Transverse colon (tissue), 4 donors: ENCODE results near the gene GALNT17. TPM values are rescaled to one million over a fixed set of nuclear protein-coding genes. Genes with fewer than 3 reads are reported as not detected.

ENCODE experiments used
- DNase-seq: peaks from one replicate; pipeline ENCODE4 v3.0.0-alpha.2; 2019
- H3K27ac ChIP-seq, 4 donors: fragments of 200-600 bp; sonication (generic); 2 replicates each; pipeline ENCODE4 v1.5.1; 2016 to 2018; ENCODE audit warnings: inconsistent platforms in 4 of 4
- H3K27me3 ChIP-seq: fragments of 200-600 bp; sonication (generic); 2 replicates; pipeline ENCODE4 v1.5.1; 2017; ENCODE audit warnings: inconsistent platforms
- H3K36me3 ChIP-seq, 4 donors: fragments of 200-600 bp; sonication (generic); 2 replicates each; pipeline ENCODE4 v1.5.1; 2017 to 2019; ENCODE audit warnings: inconsistent platforms in 4 of 4
- H3K4me1 ChIP-seq, 4 donors: fragments of 200-600 bp; sonication (generic); 2 replicates each; pipeline ENCODE4 v1.5.1; 2017 to 2020; ENCODE audit warnings: inconsistent platforms in 4 of 4
- H3K4me3 ChIP-seq, 4 donors: fragments of 200-600 bp; sonication (generic); 1 replicate in 1 of 4; 2 replicates in 3 of 4; pipeline versions ENCODE4 v1.5.1 to v1.6.1; 2017 to 2019; ENCODE audit warnings: inconsistent platforms in 4 of 4
- H3K9me3 ChIP-seq, 2 donors: fragments of 200-600 bp; sonication (generic); 2 replicates each; pipeline ENCODE4 v1.5.1; 2017 to 2019; ENCODE audit warnings: inconsistent platforms in 2 of 2
- EP300 ChIP-seq: sonication (generic); formaldehyde crosslinking; IDR thresholded peaks from one replicate; pipeline ENCODE4 v1.6.1; 2017; ENCODE audit warnings: antibody characterized with exemption, low read depth
- POLR2A ChIP-seq: fragments of 450-650 bp; IDR thresholded peaks from one replicate; pipeline ENCODE4 v1.6.1; 2016; ENCODE audit warnings: antibody characterized with exemption, mild to moderate bottlenecking, moderate library complexity
- POLR2AphosphoS5 ChIP-seq, 3 donors: sonication (generic); formaldehyde crosslinking; IDR thresholded peaks; one replicate each; pipeline ENCODE4 v1.6.1; 2016; ENCODE audit warnings: antibody characterized with exemption in 3 of 3
- WGBS, 2 donors: methylation state at CpG; one replicate each; pipeline ENCODE4 v1.1.5; 2018; ENCODE audit warnings: low coverage in 1 of 2; 5-methylcytosine and 5-hydroxymethylcytosine counted together
- in situ Hi-C, 4 donors: fragments of 200-750 bp; cut with MboI; loops; one replicate each; pipeline versions ENCODE4 v1.15.0 to v1.15.1; 2017; ENCODE audit warnings: low sequenced_read_pairs in 3 of 4, low pct_ligation_motif_present in 1 of 4, low pct_unique_long_range_greater_than_20kb in 1 of 4
- intact Hi-C: fragments of 100-400 bp; cut with DNase I; formaldehyde crosslinking; loops from one replicate; pipeline ENCODE4 v1.15.1; 2023; ENCODE audit warnings: low total_unique reads
- total RNA-seq, 4 donors: library from RNA; depleted of rRNA; stranded (reverse); fragments of >200 nt; gene quantifications; one replicate each; pipeline ENCODE4 v1.1.0, GENCODE V29; 2016
- TF ChIP-seq, protein P1 (sequence below), 5 experiments: fragments of 200-600 bp in 3 of 5; fragments of 450-650 bp in 2 of 5; sonication (generic) in 3 of 5; IDR thresholded peaks; 1 replicate in 2 of 5; 2 replicates in 3 of 5; pipeline ENCODE4 v1.5.1; 2016 to 2017; ENCODE audit warnings: antibody characterized with exemption in 5 of 5, inconsistent platforms in 3 of 5, mild to moderate bottlenecking in 2 of 5, moderate library complexity in 1 of 5

GALNT17 gene
- total RNA-seq, 4 donors from 2014 or later = 2.6 to 6.6 (median 5.7) TPM

DNA sequence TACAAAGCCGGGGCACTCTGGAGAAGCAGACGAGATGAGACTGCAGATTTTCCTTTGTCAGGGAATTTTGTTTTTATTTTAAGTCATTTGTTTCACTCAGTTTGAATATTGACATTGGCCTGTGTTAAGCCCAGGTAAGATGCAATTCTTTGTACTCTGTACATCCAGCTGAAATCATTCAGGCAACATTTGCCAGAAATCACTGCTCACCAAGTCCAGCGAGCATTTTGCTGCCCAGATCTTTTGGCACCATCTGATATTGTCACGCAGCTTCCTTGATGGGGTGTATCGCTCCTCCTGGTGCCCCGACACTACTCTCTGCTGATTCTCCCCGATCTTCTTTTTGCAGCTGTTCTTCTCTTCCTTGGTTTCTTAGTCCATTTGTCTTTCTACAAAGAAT lies 261.7 kb downstream of the GALNT17 start:
- no peak for DNase-seq
- WGBS, 2 donors = 82 to 86% methylated on average over 7 of the region's 7 CpGs
- in situ Hi-C loops (no loop called here), intact Hi-C loops (no loop called here)
- H3K27ac ChIP-seq = no peak overlapping the region
- no peaks in the 10 kb centered on the region for H3K27me3 ChIP-seq
- H3K9me3 ChIP-seq = no peaks in the 10 kb centered on the region
- TF ChIP-seq POLR2A (no peak), EP300 (no peak), POLR2AphosphoS5 (IDR thresholded peaks at IDR 0.05) (no peak)
- TF ChIP-seq, protein P1, sequence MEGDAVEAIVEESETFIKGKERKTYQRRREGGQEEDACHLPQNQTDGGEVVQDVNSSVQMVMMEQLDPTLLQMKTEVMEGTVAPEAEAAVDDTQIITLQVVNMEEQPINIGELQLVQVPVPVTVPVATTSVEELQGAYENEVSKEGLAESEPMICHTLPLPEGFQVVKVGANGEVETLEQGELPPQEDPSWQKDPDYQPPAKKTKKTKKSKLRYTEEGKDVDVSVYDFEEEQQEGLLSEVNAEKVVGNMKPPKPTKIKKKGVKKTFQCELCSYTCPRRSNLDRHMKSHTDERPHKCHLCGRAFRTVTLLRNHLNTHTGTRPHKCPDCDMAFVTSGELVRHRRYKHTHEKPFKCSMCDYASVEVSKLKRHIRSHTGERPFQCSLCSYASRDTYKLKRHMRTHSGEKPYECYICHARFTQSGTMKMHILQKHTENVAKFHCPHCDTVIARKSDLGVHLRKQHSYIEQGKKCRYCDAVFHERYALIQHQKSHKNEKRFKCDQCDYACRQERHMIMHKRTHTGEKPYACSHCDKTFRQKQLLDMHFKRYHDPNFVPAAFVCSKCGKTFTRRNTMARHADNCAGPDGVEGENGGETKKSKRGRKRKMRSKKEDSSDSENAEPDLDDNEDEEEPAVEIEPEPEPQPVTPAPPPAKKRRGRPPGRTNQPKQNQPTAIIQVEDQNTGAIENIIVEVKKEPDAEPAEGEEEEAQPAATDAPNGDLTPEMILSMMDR (IDR thresholded peaks at IDR 0.05) = no peak
- no peaks in the 10 kb centered on the region for H3K36me3 ChIP-seq
- H3K4me1 ChIP-seq = no peaks in the 10 kb centered on the region
- H3K4me3 ChIP-seq = no peak overlapping the region

DNA sequence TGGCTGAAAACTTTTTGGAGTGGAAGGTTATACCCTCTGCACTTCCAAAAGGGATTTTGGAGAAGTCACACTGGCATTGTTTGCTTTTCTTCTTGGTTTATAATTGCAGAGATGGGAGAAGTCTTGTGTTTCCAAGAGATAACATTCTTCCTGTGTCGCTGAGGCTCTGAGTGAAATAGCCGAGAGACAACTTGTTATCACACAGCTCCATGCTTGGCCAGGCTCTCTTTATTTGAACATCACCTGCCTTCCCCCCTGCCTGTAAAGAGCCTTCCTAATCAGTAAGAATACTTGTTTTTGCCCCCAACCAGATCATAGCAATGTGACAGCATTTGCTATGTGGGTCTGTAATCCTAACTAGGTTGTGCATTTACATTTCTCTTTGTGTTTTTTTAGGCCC lies 270.7 kb downstream of the GALNT17 start:
- DNase-seq = no peak
- intact Hi-C loops = no loop called here
- Histone ChIP-seq H3K4me3 (no peak overlapping the region), H3K4me1 (no peaks in the 10 kb centered on the region), H3K9me3 (no peaks in the 10 kb centered on the region), H3K27me3 (no peaks in the 10 kb centered on the region), H3K36me3 (no peaks in the 10 kb centered on the region), H3K27ac (no peak overlapping the region)
- in situ Hi-C loops = no loop called here
- TF ChIP-seq, protein P1 (IDR thresholded peaks at IDR 0.05) = no peak
- TF ChIP-seq EP300 = no peak
- no peak for TF ChIP-seq POLR2AphosphoS5 (IDR thresholded peaks at IDR 0.05)
- no peak for TF ChIP-seq POLR2A
- 43 to 70% methylated on average over 1 to 2 of the region's 2 CpGs for WGBS, 2 donors

DNA sequence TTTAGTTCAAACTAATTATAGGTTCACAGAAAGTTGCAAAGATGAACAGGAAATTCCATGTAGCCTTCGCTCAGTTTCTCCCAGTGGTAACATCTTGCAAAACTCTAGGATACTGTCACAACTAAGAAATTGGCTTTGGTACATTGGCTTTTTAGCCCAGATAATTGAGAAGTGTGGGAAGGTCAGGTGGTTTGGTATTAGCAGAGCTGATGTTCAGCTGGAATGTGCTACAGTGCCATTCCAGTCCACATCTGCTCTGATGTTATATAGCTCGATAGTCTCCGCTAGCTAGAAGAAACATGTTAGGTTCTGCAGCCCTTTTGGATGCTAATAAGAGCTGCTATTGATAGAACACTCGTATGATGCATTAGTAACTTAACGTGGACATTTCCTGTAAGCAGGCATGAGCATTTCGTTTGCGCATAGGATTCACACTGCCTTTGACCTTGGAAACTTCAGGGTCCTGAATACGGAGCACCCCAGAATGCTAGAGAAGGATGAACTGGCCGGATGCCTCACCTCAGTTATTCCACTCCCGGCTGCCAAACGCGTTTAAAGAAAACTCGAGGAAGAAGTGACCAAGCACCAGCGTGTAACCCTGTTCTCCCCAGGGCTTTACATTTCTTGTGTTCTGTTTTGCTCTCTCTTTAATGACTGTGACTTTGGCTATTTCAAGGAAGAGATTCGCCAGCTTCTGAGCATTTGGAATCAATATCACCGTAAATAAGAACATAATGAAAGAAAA lies 271.4 kb downstream of the GALNT17 start:
- Histone ChIP-seq H3K27me3 (no peaks in the 10 kb centered on the region), H3K27ac (no peak overlapping the region), H3K4me1 (no peaks in the 10 kb centered on the region), H3K36me3 (no peaks in the 10 kb centered on the region), H3K9me3 (no peaks in the 10 kb centered on the region), H3K4me3 (no peak overlapping the region)
- no peak for DNase-seq
- in situ Hi-C loops = no loop called here
- no peak for TF ChIP-seq EP300
- TF ChIP-seq, protein P1 (IDR thresholded peaks at IDR 0.05) = no peak
- TF ChIP-seq POLR2AphosphoS5 (IDR thresholded peaks at IDR 0.05) = no peak
- no peak for TF ChIP-seq POLR2A
- intact Hi-C loops = no loop called here
- WGBS, 2 donors = 70 to 82% methylated on average over 13 to 16 of the region's 16 CpGs

DNA sequence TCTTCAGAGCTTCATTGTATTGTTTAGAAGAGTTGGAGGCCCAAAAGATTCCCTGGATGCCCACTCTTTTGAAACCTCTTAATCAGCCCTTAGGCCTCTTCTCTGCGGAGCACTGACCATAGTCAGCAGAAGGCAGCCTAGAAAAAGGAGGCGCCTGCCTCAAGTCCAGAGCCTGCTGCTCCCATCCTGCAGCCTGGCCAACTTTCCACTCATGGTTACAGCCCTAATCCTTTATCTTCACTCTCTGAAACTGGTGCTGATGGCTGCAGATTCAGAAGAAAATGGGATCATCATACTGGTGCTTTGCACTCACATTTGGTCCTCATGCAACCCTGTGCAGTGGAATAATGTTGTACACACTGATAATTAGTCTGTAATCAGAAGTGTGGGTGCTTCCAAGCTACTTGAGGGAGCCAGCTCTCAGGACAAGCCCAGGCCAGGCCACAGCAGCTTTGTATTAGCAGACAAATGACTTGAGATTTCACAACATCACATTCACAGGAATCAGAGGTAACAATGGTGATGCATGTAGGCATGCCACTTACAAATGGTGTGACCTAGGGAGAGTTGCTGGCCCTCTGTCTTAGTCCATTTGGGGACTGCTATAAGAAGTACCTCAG lies 272.9 kb downstream of the GALNT17 start:
- TF ChIP-seq POLR2A = no peak
- no peak for TF ChIP-seq POLR2AphosphoS5 (IDR thresholded peaks at IDR 0.05)
- TF ChIP-seq, protein P1 (IDR thresholded peaks at IDR 0.05) = no peak
- TF ChIP-seq EP300 = no peak
- in situ Hi-C loops = no loop called here
- H3K4me3 ChIP-seq = no peak overlapping the region
- H3K27me3 ChIP-seq = no peaks in the 10 kb centered on the region
- H3K27ac ChIP-seq = no peak overlapping the region
- H3K36me3 ChIP-seq = no peaks in the 10 kb centered on the region
- no peaks in the 10 kb centered on the region for H3K4me1 ChIP-seq
- intact Hi-C loops = no loop called here
- H3K9me3 ChIP-seq = no peaks in the 10 kb centered on the region
- DNase-seq = no peak
- WGBS, 2 donors = 88 to 89% methylated on average over 2 of the region's 2 CpGs
